GM23248 (cell line): ENCODE measurements around the gene ERC2. TPM values are rescaled to one million over a fixed set of nuclear protein-coding genes. Genes with fewer than 3 reads are reported as not detected.

Experiments
- DNase-seq: peaks from one replicate; pipeline ENCODE4 v3.0.0-alpha.2; 2015
- H2AFZ ChIP-seq: fragments of 200-600 bp; sonication (generic); 2 replicates; pipeline ENCODE4 v1.6.1; 2016; ENCODE audit warnings: antibody characterized with exemption
- H3F3A ChIP-seq: fragments of 200-600 bp; sonication (generic); 2 replicates; pipeline ENCODE4 v1.6.1; 2016; ENCODE audit warnings: mild to moderate bottlenecking, antibody characterized with exemption, mixed run types; ENCODE audit not compliant: insufficient read depth
- H3K27ac ChIP-seq: fragments of 200-600 bp; sonication (generic); 2 replicates; pipeline ENCODE4 v1.5.1; 2016; ENCODE audit warnings: mild to moderate bottlenecking
- H3K27me3 ChIP-seq: fragments of 200-600 bp; sonication (generic); replicated peaks from 2 replicates; pipeline ENCODE4 v1.6.1; 2016; ENCODE audit warnings: mild to moderate bottlenecking; ENCODE audit not compliant: insufficient read depth
- H3K36me3 ChIP-seq: fragments of 200-600 bp; sonication (generic); 2 replicates; pipeline ENCODE4 v1.6.1; 2016; ENCODE audit warnings: low read depth, mild to moderate bottlenecking
- H3K4me1 ChIP-seq: fragments of 200-600 bp; sonication (generic); 2 replicates; pipeline ENCODE4 v1.6.1; 2016; ENCODE audit warnings: mild to moderate bottlenecking; ENCODE audit not compliant: insufficient read depth
- H3K4me2 ChIP-seq: fragments of 200-600 bp; sonication (generic); one replicate; pipeline ENCODE4 v1.6.1; 2016; ENCODE audit warnings: mild to moderate bottlenecking; ENCODE audit not compliant: unreplicated experiment
- H3K4me3 ChIP-seq: fragments of 200-600 bp; sonication (generic); 2 replicates; pipeline ENCODE4 v1.5.1; 2016; ENCODE audit warnings: mild to moderate bottlenecking
- H3K79me2 ChIP-seq: fragments of 200-600 bp; sonication (generic); 2 replicates; pipeline ENCODE4 v1.6.1; 2016; ENCODE audit warnings: mild to moderate bottlenecking; ENCODE audit not compliant: insufficient read depth
- H3K9ac ChIP-seq: fragments of 200-600 bp; sonication (generic); 2 replicates; pipeline ENCODE4 v1.6.1; 2016; ENCODE audit warnings: mild to moderate bottlenecking
- H3K9me2 ChIP-seq: fragments of 200-600 bp; sonication (generic); 2 replicates; pipeline ENCODE4 v1.6.1; 2016; ENCODE audit warnings: mixed run types, mild to moderate bottlenecking, moderate library complexity; ENCODE audit not compliant: insufficient read depth
- H3K9me3 ChIP-seq: fragments of 200-600 bp; sonication (generic); one replicate; pipeline ENCODE4 v1.6.1; 2017; ENCODE audit warnings: low read depth
- H4K20me1 ChIP-seq: fragments of 200-600 bp; sonication (generic); 2 replicates; pipeline ENCODE4 v1.6.0; 2016; ENCODE audit not compliant: insufficient read depth
- EZH2 ChIP-seq: fragments of 200-600 bp; sonication (generic); IDR thresholded peaks from 2 replicates; pipeline ENCODE4 v1.6.1; 2018; ENCODE audit warnings: antibody characterized with exemption, mild to moderate bottlenecking; ENCODE audit not compliant: insufficient read depth, poor library complexity, severe bottlenecking
- EZH2phosphoT487 ChIP-seq: fragments of 200-600 bp; sonication (generic); IDR thresholded peaks from 2 replicates; pipeline ENCODE4 v1.6.1; 2018; ENCODE audit warnings: antibody characterized with exemption, moderate library complexity, mild to moderate bottlenecking, low read depth; ENCODE audit not compliant: insufficient read depth
- WGBS, 2 experiments: methylation state at CpG; one replicate each; pipeline ENCODE4 v1.1.6; 2015 to 2017; ENCODE audit warnings: low lambda C conversion rate in 2 of 2, low coverage in 1 of 2; ENCODE audit errors: missing lambda C conversion rate in 2 of 2; 5-methylcytosine and 5-hydroxymethylcytosine counted together
- in situ Hi-C: fragments of 300-500 bp; cut with MboI; formaldehyde crosslinking; loops from 2 replicates; pipeline ENCODE4 v1.15.0; 2020
- polyA plus RNA-seq: library from polyadenylated mRNA; unstranded; fragments of >200 nt; fragmentation: Nextera tagmentation; extraction: Ambion mirVana; gene quantifications from 2 replicates; pipeline ENCODE4 v1.2.1, GENCODE V29; 2016
- total RNA-seq: library from RNA; depleted of rRNA; stranded (reverse); fragments of >200 nt; shearing (Covaris generic); gene quantifications from 2 replicates; pipeline ENCODE4 v1.2.3, GENCODE V29; 2014

ERC2 gene
- total and polyA plus RNA-seq, 2 experiments from 2014 or later: not detected

DNA sequence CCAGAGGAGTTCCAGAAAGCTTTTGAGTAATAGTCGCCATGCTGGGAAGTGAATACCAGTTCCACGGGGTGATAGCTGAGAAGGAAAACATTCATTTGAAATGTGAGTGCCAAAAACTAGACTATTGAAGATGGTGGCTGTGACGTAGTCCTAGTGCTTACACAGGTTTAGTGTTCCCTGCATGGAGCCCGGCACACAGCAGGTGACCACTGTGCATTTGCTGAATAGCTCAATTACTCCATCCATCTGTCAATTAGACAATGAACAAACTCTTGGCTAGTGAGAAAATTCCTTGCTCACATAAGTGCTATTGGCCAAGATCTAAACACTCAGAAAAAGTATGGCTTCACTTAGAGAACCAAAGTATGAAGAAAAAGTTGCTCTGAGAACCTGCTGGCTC, 533.0 kb downstream of the ERC2 start:
- H3K4me3 ChIP-seq: no peak overlapping the region
- H3K27ac ChIP-seq: no peak overlapping the region
- H3K4me1 ChIP-seq: no peaks in the 10 kb centered on the region
- in situ Hi-C loops: no loop called here
- H2AFZ ChIP-seq: no peak overlapping the region
- H3K9me3 ChIP-seq: no peaks in the 10 kb centered on the region
- H3F3A ChIP-seq: no peaks in the 10 kb centered on the region
- no peaks in the 10 kb centered on the region for H3K9me2 ChIP-seq
- no peak overlapping the region for H3K4me2 ChIP-seq
- no peak overlapping the region for H3K9ac ChIP-seq
- no peak for DNase-seq
- TF ChIP-seq EZH2phosphoT487 (no peak), EZH2 (no peak)
- H3K27me3 ChIP-seq: no peaks in the 10 kb centered on the region
- no peaks in the 10 kb centered on the region for H3K79me2 ChIP-seq
- H3K36me3 ChIP-seq: no peaks in the 10 kb centered on the region
- 27 to 33% methylated on average over 4 of the region's 4 CpGs for WGBS, 2 experiments
- no peaks in the 10 kb centered on the region for H4K20me1 ChIP-seq

DNA sequence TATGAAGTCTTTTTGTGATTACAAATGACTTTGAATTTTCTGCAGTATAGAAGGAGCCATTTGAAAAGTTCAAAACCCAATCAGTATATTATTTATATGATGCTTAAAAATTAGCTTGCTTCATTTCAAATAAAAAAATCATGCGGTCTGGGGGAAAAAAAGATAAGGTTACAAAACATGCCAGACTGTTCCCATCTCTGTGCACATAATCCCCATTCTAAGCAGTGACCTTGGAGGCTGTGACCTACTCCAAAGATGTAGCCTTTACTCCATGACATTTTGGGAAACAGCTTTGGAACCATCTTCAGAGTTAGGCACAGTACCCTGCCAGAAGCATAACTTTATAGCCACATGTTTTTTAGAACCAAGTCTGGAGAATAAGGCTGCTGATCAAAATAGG, 533.5 kb downstream of the ERC2 start:
- no peaks in the 10 kb centered on the region for H4K20me1 ChIP-seq
- H3F3A ChIP-seq: no peaks in the 10 kb centered on the region
- H3K9me3 ChIP-seq: no peaks in the 10 kb centered on the region
- no peaks in the 10 kb centered on the region for H3K79me2 ChIP-seq
- H3K27ac ChIP-seq: no peak overlapping the region
- H2AFZ ChIP-seq: no peak overlapping the region
- no peak overlapping the region for H3K4me2 ChIP-seq
- 55 to 68% methylated on average over 1 of the region's 1 CpG for WGBS, 2 experiments
- no peaks in the 10 kb centered on the region for H3K27me3 ChIP-seq
- no peaks in the 10 kb centered on the region for H3K36me3 ChIP-seq
- no peak overlapping the region for H3K4me3 ChIP-seq
- no peak for TF ChIP-seq EZH2phosphoT487
- TF ChIP-seq EZH2: no peak
- DNase-seq: no peak
- no peak overlapping the region for H3K9ac ChIP-seq
- in situ Hi-C loops: no loop called here
- no peaks in the 10 kb centered on the region for H3K9me2 ChIP-seq
- H3K4me1 ChIP-seq: no peaks in the 10 kb centered on the region

DNA sequence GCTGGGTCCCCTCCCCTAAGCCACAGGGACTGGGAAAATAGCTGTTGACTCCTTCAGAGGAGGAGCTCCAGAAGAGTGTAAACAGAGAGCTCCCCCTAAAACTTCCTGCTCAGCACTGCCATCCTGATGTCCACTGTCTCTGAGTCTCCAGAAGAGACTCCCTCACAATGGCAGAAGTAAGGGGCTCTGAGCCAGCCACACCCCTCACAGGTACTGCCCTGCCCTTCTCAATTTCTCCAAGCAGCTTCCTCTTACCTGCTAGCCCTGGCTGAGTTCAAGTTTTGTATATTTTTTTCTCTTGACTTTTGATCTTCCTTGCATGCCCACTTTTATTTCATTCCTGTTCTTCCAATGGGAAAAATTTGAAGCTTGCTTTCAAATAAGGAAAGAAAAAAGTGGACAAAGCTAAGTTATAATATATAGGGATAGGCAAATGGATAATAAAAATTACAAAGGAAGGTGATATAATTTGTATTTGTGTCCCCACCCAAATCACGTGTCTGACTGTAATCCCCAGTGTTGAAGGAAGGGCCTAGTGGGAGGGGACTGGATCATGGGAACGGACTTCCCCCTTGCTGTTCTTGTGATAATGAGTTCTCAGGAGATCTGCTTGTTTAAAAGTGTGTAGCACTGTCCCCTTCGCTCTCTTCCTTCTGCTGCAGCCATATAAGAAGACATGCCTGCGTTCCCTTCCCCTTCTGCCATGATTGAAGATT, 539.0 kb downstream of the ERC2 start:
- no peak overlapping the region for H3K27ac ChIP-seq
- no peak overlapping the region for H3K9ac ChIP-seq
- H3K4me2 ChIP-seq: no peak overlapping the region
- H3K27me3 ChIP-seq: no peaks in the 10 kb centered on the region
- no peaks in the 10 kb centered on the region for H3K9me2 ChIP-seq
- H3K4me1 ChIP-seq: no peaks in the 10 kb centered on the region
- no peak overlapping the region for H3K4me3 ChIP-seq
- H3F3A ChIP-seq: no peaks in the 10 kb centered on the region
- H2AFZ ChIP-seq: no peak overlapping the region
- H3K36me3 ChIP-seq: no peaks in the 10 kb centered on the region
- in situ Hi-C loops: no loop called here
- WGBS, 2 experiments: 15 to 17% methylated on average over 4 of the region's 4 CpGs
- no peaks in the 10 kb centered on the region for H3K79me2 ChIP-seq
- no peak for DNase-seq
- H3K9me3 ChIP-seq: no peaks in the 10 kb centered on the region
- TF ChIP-seq EZH2phosphoT487 (no peak), EZH2 (no peak)
- H4K20me1 ChIP-seq: no peaks in the 10 kb centered on the region

DNA sequence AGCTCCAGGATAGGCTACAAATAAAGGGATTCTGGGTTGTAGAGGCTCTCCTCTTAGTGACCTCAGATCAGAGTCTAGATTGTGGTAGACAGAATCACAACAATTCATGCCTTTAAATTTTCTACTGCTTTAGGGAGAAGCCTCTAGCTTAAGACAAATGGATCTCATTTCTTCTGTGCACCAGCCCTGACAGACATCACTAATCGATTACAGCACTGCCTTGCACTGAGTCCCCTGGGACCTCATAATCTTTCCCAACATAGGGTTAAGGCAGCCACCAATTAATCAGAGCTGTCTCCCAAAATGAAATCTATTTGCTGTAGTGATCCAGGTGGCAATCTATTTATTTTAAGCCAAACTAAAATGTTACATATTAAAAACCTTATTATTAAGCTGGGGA, 544.6 kb downstream of the ERC2 start:
- H3K4me2 ChIP-seq: no peak overlapping the region
- H3K9me3 ChIP-seq: no peaks in the 10 kb centered on the region
- H3K27me3 ChIP-seq: no peaks in the 10 kb centered on the region
- no peak overlapping the region for H3K9ac ChIP-seq
- DNase-seq: no peak
- H3K4me1 ChIP-seq: no peaks in the 10 kb centered on the region
- no peak for TF ChIP-seq EZH2
- TF ChIP-seq EZH2phosphoT487: no peak
- no peak overlapping the region for H3K27ac ChIP-seq
- H3K79me2 ChIP-seq: no peaks in the 10 kb centered on the region
- no peak overlapping the region for H3K4me3 ChIP-seq
- H4K20me1 ChIP-seq: no peaks in the 10 kb centered on the region
- 13 to 27% methylated on average over 1 of the region's 1 CpG for WGBS, 2 experiments
- no peaks in the 10 kb centered on the region for H3K36me3 ChIP-seq
- no peaks in the 10 kb centered on the region for H3F3A ChIP-seq
- no peaks in the 10 kb centered on the region for H3K9me2 ChIP-seq
- in situ Hi-C loops: no loop called here
- no peak overlapping the region for H2AFZ ChIP-seq
